ENCODE results near the gene AMZ1.

AMZ1 gene

GRCh38 chr7:2675256-2675764, 12.7 kb upstream of the AMZ1 start:
- TF ChIP-seq REST (IDR thresholded peaks at IDR 0.05; ENCODE audit: insufficient read depth in 1 of 2, low read depth in 2 of 2, low read length in 2 of 2) (no peak), TAF1 (IDR thresholded peaks at IDR 0.05; ENCODE audit: borderline replicate concordance, insufficient read depth, low read length) (no peak)

- no peak for TF ChIP-seq POLR2AphosphoS5 (IDR thresholded peaks at IDR 0.05; ENCODE audit: low read depth, low read length)
- TF ChIP-seq SIN3A (IDR thresholded peaks at IDR 0.05; ENCODE audit: borderline replicate concordance, insufficient read depth, low read length), result no peak
- no peak for TF ChIP-seq REST (IDR thresholded peaks at IDR 0.05; ENCODE audit: insufficient read depth in 1 of 2, low read depth in 2 of 2, low read length in 2 of 2)
- no peak for TF ChIP-seq TAF1 (IDR thresholded peaks at IDR 0.05; ENCODE audit: borderline replicate concordance, insufficient read depth, low read length)
- TF ChIP-seq FOXP2 (optimal IDR thresholded peaks at IDR 0.05; ENCODE audit: borderline replicate concordance, extremely low read depth, extremely low read length, insufficient read depth), result no peak
Measured at GRCh38 chr7:2680256-2680655, 7.7 kb upstream of the AMZ1 start.

- TF ChIP-seq POLR2AphosphoS5 (IDR thresholded peaks at IDR 0.05; ENCODE audit: low read depth, low read length) (no peak), SIN3A (IDR thresholded peaks at IDR 0.05; ENCODE audit: borderline replicate concordance, insufficient read depth, low read length) (no peak), REST (IDR thresholded peaks at IDR 0.05; ENCODE audit: insufficient read depth in 1 of 2, low read depth in 2 of 2, low read length in 2 of 2) (no peak), TAF1 (IDR thresholded peaks at IDR 0.05; ENCODE audit: borderline replicate concordance, insufficient read depth, low read length) (no peak), FOXP2 (optimal IDR thresholded peaks at IDR 0.05; ENCODE audit: borderline replicate concordance, extremely low read depth, extremely low read length, insufficient read depth) (no peak)
Measured at GRCh38 chr7:2680792-2681490, 7.1 kb upstream of the AMZ1 start.

GRCh38 chr7:2681929-2682799, 5.8 kb upstream of the AMZ1 start:
- TF ChIP-seq TAF1 (IDR thresholded peaks at IDR 0.05; ENCODE audit: borderline replicate concordance, insufficient read depth, low read length) (no peak), REST (IDR thresholded peaks at IDR 0.05; ENCODE audit: insufficient read depth in 1 of 2, low read depth in 2 of 2, low read length in 2 of 2) (no peak)
